ENCODE data around the gene USP34.

The USP34 gene

GRCh38 chr2:61363580-61363979 lies 107.3 kb downstream of the USP34 start:
- in situ Hi-C loops (cut with MboI; ENCODE audit: low pct_unique_long_range_greater_than_20kb, low sequenced_read_pairs, unreplicated experiment) = no loop called here
- TF ChIP-seq CTCF (IDR thresholded peaks at IDR 0.05; ENCODE audit: extremely low read depth, insufficient read depth, missing control alignments) = no peak
- DNase-seq (ENCODE audit: low spot score) = no peak

- no peak for DNase-seq (ENCODE audit: low spot score)
- no peak for TF ChIP-seq CTCF (IDR thresholded peaks at IDR 0.05; ENCODE audit: extremely low read depth, insufficient read depth, missing control alignments)
Observed at GRCh38 chr2:61362873-61363272, 108.0 kb downstream of the USP34 start.

GRCh38 chr2:61361068-61361467 lies 109.8 kb downstream of the USP34 start:
- in situ Hi-C loops (cut with MboI; ENCODE audit: low pct_unique_long_range_greater_than_20kb, low sequenced_read_pairs, unreplicated experiment) = no loop called here
- DNase-seq (ENCODE audit: low spot score) = no peak
- TF ChIP-seq CTCF (IDR thresholded peaks at IDR 0.05; ENCODE audit: extremely low read depth, insufficient read depth, missing control alignments) = no peak

More at GRCh38 chr2:61362873-61363272, 108.0 kb downstream of the USP34 start:
- in situ Hi-C loops (cut with MboI; ENCODE audit: low pct_unique_long_range_greater_than_20kb, low sequenced_read_pairs, unreplicated experiment) = no loop called here

GRCh38 chr2:61359058-61359457 lies 111.8 kb downstream of the USP34 start:
- TF ChIP-seq CTCF (IDR thresholded peaks at IDR 0.05; ENCODE audit: extremely low read depth, insufficient read depth, missing control alignments) = no peak
- DNase-seq (ENCODE audit: low spot score) = no peak
- in situ Hi-C loops (cut with MboI; ENCODE audit: low pct_unique_long_range_greater_than_20kb, low sequenced_read_pairs, unreplicated experiment) = no loop called here

GRCh38 chr2:61357681-61358080 lies 113.2 kb downstream of the USP34 start:
- no peak for DNase-seq (ENCODE audit: low spot score)
- in situ Hi-C loops (cut with MboI; ENCODE audit: low pct_unique_long_range_greater_than_20kb, low sequenced_read_pairs, unreplicated experiment) = no loop called here
- no peak for TF ChIP-seq CTCF (IDR thresholded peaks at IDR 0.05; ENCODE audit: extremely low read depth, insufficient read depth, missing control alignments)

GRCh38 chr2:61356958-61357350 lies 113.9 kb downstream of the USP34 start:
- no peak for TF ChIP-seq CTCF (IDR thresholded peaks at IDR 0.05; ENCODE audit: extremely low read depth, insufficient read depth, missing control alignments)
- in situ Hi-C loops (cut with MboI; ENCODE audit: low pct_unique_long_range_greater_than_20kb, low sequenced_read_pairs, unreplicated experiment) = no loop called here
- DNase-seq (ENCODE audit: low spot score) = no peak

All from GM13977 (cell line).